HUES6 (cell line): Measurements from ENCODE around the gene GET4.

Experiments used
- H3K27ac ChIP-seq: 2 replicates; pipeline ENCODE4 v1.7.0; 2013; ENCODE audit warnings: low read depth, mild to moderate bottlenecking, low read length, inconsistent platforms
- H3K27me3 ChIP-seq: 2 replicates; pipeline ENCODE4 v1.6.1; 2013; ENCODE audit warnings: low read length; ENCODE audit not compliant: control insufficient read depth, insufficient read depth
- H3K36me3 ChIP-seq: 2 replicates; pipeline ENCODE4 v1.6.1; 2013; ENCODE audit warnings: low read length; ENCODE audit not compliant: control insufficient read depth, insufficient read depth
- H3K4me1 ChIP-seq: 2 replicates; pipeline ENCODE4 v1.6.1; 2013; ENCODE audit warnings: low read length; ENCODE audit not compliant: control insufficient read depth, insufficient read depth
- H3K4me3 ChIP-seq: 2 replicates; pipeline ENCODE4 v1.5.1; 2013; ENCODE audit warnings: low read depth, low read length
- H3K9ac ChIP-seq: one replicate; pipeline ENCODE4 v1.6.1; 2013; ENCODE audit warnings: mild to moderate bottlenecking, low read length
- H3K9me3 ChIP-seq: 2 replicates; pipeline ENCODE4 v1.6.1; 2013; ENCODE audit warnings: low read depth, low read length; ENCODE audit not compliant: control insufficient read depth, insufficient read depth

The GET4 gene

GRCh38 chr7:888081-889024 is 12.0 kb downstream of the GET4 start:
- Histone ChIP-seq H3K36me3 (peaks cover 66% of the 10 kb centered on the region), H3K4me3 (no peak overlapping the region), H3K9me3 (no peaks in the 10 kb centered on the region), H3K4me1 (no peaks in the 10 kb centered on the region), H3K27me3 (no peaks in the 10 kb centered on the region), H3K27ac (no peak overlapping the region), H3K9ac (no peak overlapping the region)

GRCh38 chr7:889025-889390 is 12.7 kb downstream of the GET4 start:
- Histone ChIP-seq H3K9ac (no peak overlapping the region), H3K4me3 (no peak overlapping the region), H3K36me3 (peaks cover 73% of the 10 kb centered on the region), H3K27me3 (no peaks in the 10 kb centered on the region), H3K4me1 (no peaks in the 10 kb centered on the region), H3K9me3 (no peaks in the 10 kb centered on the region), H3K27ac (peak overlapping the region; percentile 63; the same call in 1 of the 2 replicates)

GRCh38 chr7:889391-889790 is 13.0 kb downstream of the GET4 start:
- Histone ChIP-seq H3K27ac (peak overlapping the region; percentile 63; the same call in 1 of the 2 replicates), H3K9ac (peak overlapping the region; percentile 26)

DNA sequence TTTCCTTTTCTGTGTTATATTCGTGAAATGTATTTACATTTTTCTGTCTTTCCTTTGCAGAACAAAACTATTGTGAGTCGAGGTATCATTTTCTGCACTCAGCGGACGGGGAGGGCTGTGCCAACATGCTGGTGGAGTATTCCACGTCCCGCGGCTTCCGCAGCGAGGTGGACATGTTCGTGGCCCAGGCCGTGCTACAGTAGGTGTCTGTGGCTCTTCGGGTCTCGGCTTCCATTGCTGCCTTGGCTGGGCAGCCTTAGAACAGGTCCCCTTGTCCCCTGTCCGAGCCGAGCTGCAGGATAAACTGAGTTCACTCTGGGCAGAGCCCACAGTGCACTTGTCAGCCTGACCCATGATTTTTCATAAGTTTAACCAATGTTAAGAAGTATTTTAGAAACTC is 14.5 kb downstream of the GET4 start:
- Histone ChIP-seq H3K27me3 (no peaks in the 10 kb centered on the region), H3K9ac (no peak overlapping the region), H3K4me3 (no peak overlapping the region), H3K36me3 (peaks cover 91% of the 10 kb centered on the region), H3K27ac (no peak overlapping the region), H3K9me3 (no peaks in the 10 kb centered on the region), H3K4me1 (no peaks in the 10 kb centered on the region)

More at GRCh38 chr7:889391-889790, 13.0 kb downstream of the GET4 start:
- peaks cover 77% of the 10 kb centered on the region for H3K36me3 ChIP-seq
- H3K4me3 ChIP-seq: no peak overlapping the region
- H3K4me1 ChIP-seq: no peaks in the 10 kb centered on the region
- H3K9me3 ChIP-seq: no peaks in the 10 kb centered on the region
- H3K27me3 ChIP-seq: no peaks in the 10 kb centered on the region

GRCh38 chr7:891291-891690 is 14.9 kb downstream of the GET4 start:
- Histone ChIP-seq H3K4me3 (no peak overlapping the region), H3K27me3 (no peaks in the 10 kb centered on the region), H3K27ac (no peak overlapping the region), H3K9me3 (no peaks in the 10 kb centered on the region), H3K9ac (no peak overlapping the region), H3K4me1 (no peaks in the 10 kb centered on the region), H3K36me3 (peaks cover 91% of the 10 kb centered on the region)

DNA sequence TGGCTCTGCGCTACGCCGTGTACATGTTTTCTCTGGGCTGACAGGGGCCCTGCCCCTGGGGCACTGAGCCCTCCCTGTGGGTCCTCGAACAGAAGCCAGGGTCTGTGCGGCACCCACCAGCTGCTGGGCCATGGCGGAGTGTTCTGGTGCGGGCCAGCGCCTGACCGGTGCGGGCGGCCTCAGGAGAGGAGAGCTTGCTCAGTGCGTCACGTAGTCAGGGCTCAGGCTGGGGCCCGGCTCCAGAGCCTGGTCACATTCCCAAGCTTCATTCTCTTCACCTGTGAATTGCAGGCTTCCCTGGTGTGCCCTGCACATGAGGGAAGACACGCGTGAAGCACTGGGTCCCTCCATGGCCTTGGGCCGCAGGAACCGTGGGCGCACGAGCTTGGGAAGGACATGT is 15.5 kb downstream of the GET4 start:
- H3K27me3 ChIP-seq: no peaks in the 10 kb centered on the region
- H3K4me3 ChIP-seq: no peak overlapping the region
- H3K4me1 ChIP-seq: no peaks in the 10 kb centered on the region
- no peaks in the 10 kb centered on the region for H3K9me3 ChIP-seq
- no peak overlapping the region for H3K9ac ChIP-seq
- no peak overlapping the region; the same call in 1 of the 2 replicates for H3K27ac ChIP-seq
- peaks cover 91% of the 10 kb centered on the region for H3K36me3 ChIP-seq

GRCh38 chr7:892648-893593 is 16.6 kb downstream of the GET4 start:
- H3K9ac ChIP-seq: no peak overlapping the region
- no peaks in the 10 kb centered on the region for H3K9me3 ChIP-seq
- no peaks in the 10 kb centered on the region for H3K4me1 ChIP-seq
- H3K36me3 ChIP-seq: peaks cover 89% of the 10 kb centered on the region
- H3K27ac ChIP-seq: no peak overlapping the region
- H3K4me3 ChIP-seq: no peak overlapping the region
- H3K27me3 ChIP-seq: no peaks in the 10 kb centered on the region

GRCh38 chr7:893686-894085 is 17.3 kb downstream of the GET4 start:
- Histone ChIP-seq H3K4me1 (no peaks in the 10 kb centered on the region), H3K4me3 (no peak overlapping the region), H3K27ac (no peak overlapping the region), H3K9me3 (no peaks in the 10 kb centered on the region), H3K36me3 (peaks cover 85% of the 10 kb centered on the region), H3K9ac (no peak overlapping the region), H3K27me3 (no peaks in the 10 kb centered on the region)

GRCh38 chr7:894164-894867 is 18.0 kb downstream of the GET4 start:
- peaks cover 79% of the 10 kb centered on the region for H3K36me3 ChIP-seq
- no peaks in the 10 kb centered on the region for H3K9me3 ChIP-seq
- peaks cover 3% of the 10 kb centered on the region; the same call in 1 of the 2 replicates for H3K4me1 ChIP-seq
- no peaks in the 10 kb centered on the region for H3K27me3 ChIP-seq
- no peak overlapping the region for H3K27ac ChIP-seq
- no peak overlapping the region for H3K4me3 ChIP-seq
- no peak overlapping the region for H3K9ac ChIP-seq

GRCh38 chr7:894927-895450 is 18.6 kb downstream of the GET4 start:
- Histone ChIP-seq H3K9me3 (no peaks in the 10 kb centered on the region), H3K4me3 (no peak overlapping the region), H3K4me1 (peaks cover 3% of the 10 kb centered on the region; the same call in 1 of the 2 replicates), H3K9ac (no peak overlapping the region), H3K27me3 (no peaks in the 10 kb centered on the region), H3K27ac (no peak overlapping the region), H3K36me3 (peaks cover 79% of the 10 kb centered on the region)
